OCI-LY1 (cell line): ENCODE measurements around the gene GUCA2A.

Experiments used
- H2AFZ ChIP-seq: fragments of 200-600 bp; sonication (generic), shearing (Covaris generic); 2 replicates; pipeline ENCODE4 v1.6.0; 2014; ENCODE audit warnings: antibody characterized with exemption, mild to moderate bottlenecking, low read length
- H3F3A ChIP-seq: fragments of 200-600 bp; sonication (generic), shearing (Covaris generic); 2 replicates; pipeline ENCODE4 v1.6.0; 2014; ENCODE audit warnings: mild to moderate bottlenecking, antibody characterized with exemption, low read length, moderate library complexity; ENCODE audit not compliant: insufficient read depth
- H3K27ac ChIP-seq: fragments of 200-600 bp; sonication (generic); 2 replicates; pipeline ENCODE4 v1.5.1; 2014; ENCODE audit warnings: low read length, mixed run types, mild to moderate bottlenecking, low read depth; ENCODE audit not compliant: poor library complexity, severe bottlenecking
- H3K27me3 ChIP-seq: fragments of 200-600 bp; sonication (generic); 2 replicates; pipeline ENCODE4 v1.6.0; 2014; ENCODE audit warnings: antibody characterized with exemption, mild to moderate bottlenecking, low read length, moderate library complexity; ENCODE audit not compliant: insufficient read depth
- H3K36me3 ChIP-seq: fragments of 200-600 bp; sonication (generic); 2 replicates; pipeline ENCODE4 v1.6.1; 2014; ENCODE audit warnings: mild to moderate bottlenecking, antibody characterized with exemption, low read length, moderate library complexity, mixed read lengths; ENCODE audit not compliant: insufficient read depth
- H3K4me1 ChIP-seq: fragments of 200-600 bp; sonication (generic); 2 replicates; pipeline ENCODE4 v1.5.1; 2014; ENCODE audit warnings: mild to moderate bottlenecking, low read length, moderate library complexity; ENCODE audit not compliant: insufficient read depth, severe bottlenecking
- H3K4me2 ChIP-seq: fragments of 200-600 bp; sonication (generic), shearing (Covaris generic); 2 replicates; pipeline ENCODE4 v1.6.1; 2014; ENCODE audit warnings: low read length
- H3K4me3 ChIP-seq: fragments of 200-600 bp; sonication (generic); 2 replicates; pipeline ENCODE4 v1.5.1; 2014; ENCODE audit warnings: low read length, low read depth, mild to moderate bottlenecking, mixed read lengths; ENCODE audit not compliant: poor library complexity, severe bottlenecking
- H3K79me2 ChIP-seq: fragments of 200-600 bp; shearing (Covaris generic); 2 replicates; pipeline ENCODE4 v1.6.1; 2016; ENCODE audit warnings: mixed run types, low read length, mixed read lengths; ENCODE audit not compliant: insufficient read depth
- H3K9ac ChIP-seq: fragments of 200-600 bp; sonication (generic), shearing (Covaris generic); 2 replicates; pipeline ENCODE4 v1.6.1; 2014; ENCODE audit warnings: mild to moderate bottlenecking, low read length, mixed read lengths
- H3K9me2 ChIP-seq: fragments of 200-600 bp; sonication (generic), shearing (Covaris generic); 2 replicates; pipeline ENCODE4 v1.6.1; 2014; ENCODE audit warnings: low read depth, mild to moderate bottlenecking, low read length, mixed read lengths
- H3K9me3 ChIP-seq: fragments of 200-600 bp; shearing (Covaris generic); 2 replicates; pipeline ENCODE4 v1.6.1; 2014; ENCODE audit warnings: low read length, mixed read lengths
- H4K20me1 ChIP-seq: fragments of 200-600 bp; sonication (generic), shearing (Covaris generic); 2 replicates; pipeline ENCODE4 v1.6.0; 2016; ENCODE audit warnings: mild to moderate bottlenecking, low read length; ENCODE audit not compliant: insufficient read depth
- CTCF ChIP-seq: fragments of 200-600 bp; sonication (generic), shearing (Covaris generic); IDR thresholded peaks from 2 replicates; pipeline ENCODE4 v1.5.1; 2017; ENCODE audit warnings: mild to moderate bottlenecking, antibody characterized with exemption, low read length, moderate library complexity, mixed read lengths
- EZH2 ChIP-seq: fragments of 200-600 bp; sonication (generic), shearing (Covaris generic); IDR thresholded peaks from 2 replicates; pipeline ENCODE4 v1.8.0; 2017; ENCODE audit warnings: borderline replicate concordance, mixed run types, mild to moderate bottlenecking, antibody characterized with exemption, low read length, moderate library complexity, mixed read lengths

Gene GUCA2A

GRCh38 chr1:42127767-42128166, 36.8 kb downstream of the GUCA2A start:
- peaks cover 4% of the 10 kb centered on the region; the same call in 1 of the 2 replicates for H3K27me3 ChIP-seq
- no peaks in the 10 kb centered on the region for H3K9me3 ChIP-seq
- H3K9ac ChIP-seq, result no peak overlapping the region
- no peak overlapping the region for H2AFZ ChIP-seq
- H4K20me1 ChIP-seq, result no peaks in the 10 kb centered on the region
- no peak overlapping the region for H3K4me2 ChIP-seq
- no peaks in the 10 kb centered on the region for H3F3A ChIP-seq
- H3K36me3 ChIP-seq, result no peaks in the 10 kb centered on the region
- H3K27ac ChIP-seq, result no peak overlapping the region
- no peaks in the 10 kb centered on the region for H3K4me1 ChIP-seq
- no peaks in the 10 kb centered on the region for H3K79me2 ChIP-seq
- TF ChIP-seq EZH2 (no peak), CTCF (no peak)
- no peaks in the 10 kb centered on the region for H3K9me2 ChIP-seq
- no peak overlapping the region for H3K4me3 ChIP-seq

GRCh38 chr1:42125552-42125951, 39.0 kb downstream of the GUCA2A start:
- H3K4me1 ChIP-seq, result no peaks in the 10 kb centered on the region
- H2AFZ ChIP-seq, result no peak overlapping the region

GRCh38 chr1:42122408-42122807, 42.1 kb downstream of the GUCA2A start:
- H3K9ac ChIP-seq, result no peak overlapping the region
- H3K4me3 ChIP-seq, result no peak overlapping the region
- H3K79me2 ChIP-seq, result no peaks in the 10 kb centered on the region
- TF ChIP-seq CTCF (no peak), EZH2 (no peak)
- H3K27ac ChIP-seq, result no peak overlapping the region
- no peak overlapping the region for H2AFZ ChIP-seq
- H3K36me3 ChIP-seq, result no peaks in the 10 kb centered on the region
- H3K4me2 ChIP-seq, result no peak overlapping the region
- no peaks in the 10 kb centered on the region for H3K9me2 ChIP-seq
- H4K20me1 ChIP-seq, result no peaks in the 10 kb centered on the region
- H3F3A ChIP-seq, result no peaks in the 10 kb centered on the region
- no peaks in the 10 kb centered on the region for H3K27me3 ChIP-seq
- H3K4me1 ChIP-seq, result no peaks in the 10 kb centered on the region
- H3K9me3 ChIP-seq, result no peaks in the 10 kb centered on the region

More at GRCh38 chr1:42125552-42125951, 39.0 kb downstream of the GUCA2A start:
- TF ChIP-seq EZH2 (no peak), CTCF (no peak)
- no peaks in the 10 kb centered on the region for H3K9me3 ChIP-seq
- no peak overlapping the region for H3K9ac ChIP-seq
- no peak overlapping the region for H3K4me3 ChIP-seq
- H3K27me3 ChIP-seq, result peaks cover 4% of the 10 kb centered on the region; the same call in 1 of the 2 replicates
- H3K79me2 ChIP-seq, result no peaks in the 10 kb centered on the region
- no peaks in the 10 kb centered on the region for H3F3A ChIP-seq
- no peak overlapping the region for H3K27ac ChIP-seq
- no peaks in the 10 kb centered on the region for H3K36me3 ChIP-seq
- no peaks in the 10 kb centered on the region for H3K9me2 ChIP-seq
- no peak overlapping the region for H3K4me2 ChIP-seq
- H4K20me1 ChIP-seq, result no peaks in the 10 kb centered on the region
